HG03159 (cell line): ENCODE results near the gene PID1.

Experiments used
- ATAC-seq: cut with Tn5 transposase; IDR thresholded peaks from one replicate; pipeline ENCODE4 v1.9.1; 2021; ENCODE audit warnings: mild to moderate bottlenecking, moderate library complexity; ENCODE audit not compliant: unreplicated experiment

The PID1 gene

DNA sequence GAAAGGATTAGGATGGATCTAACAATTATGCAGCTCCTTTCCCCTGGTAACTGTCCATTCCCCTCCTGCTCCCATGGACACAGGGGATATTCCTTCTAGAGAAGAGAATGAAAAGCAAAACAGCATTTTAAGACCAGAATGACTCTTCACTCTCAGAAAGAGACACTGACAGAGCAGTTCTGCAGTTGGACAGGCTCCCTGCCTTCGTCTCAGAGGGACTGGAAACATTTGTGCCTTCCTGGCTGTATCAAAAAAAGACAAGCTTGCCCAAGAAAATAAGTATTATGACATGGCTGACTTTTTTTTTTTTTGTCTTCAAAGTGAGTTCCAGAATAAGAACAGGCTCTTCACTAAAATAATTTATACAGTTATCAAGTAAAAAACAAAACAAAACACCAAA lies 9.5 kb downstream of the PID1 start:
- no peak for ATAC-seq

DNA sequence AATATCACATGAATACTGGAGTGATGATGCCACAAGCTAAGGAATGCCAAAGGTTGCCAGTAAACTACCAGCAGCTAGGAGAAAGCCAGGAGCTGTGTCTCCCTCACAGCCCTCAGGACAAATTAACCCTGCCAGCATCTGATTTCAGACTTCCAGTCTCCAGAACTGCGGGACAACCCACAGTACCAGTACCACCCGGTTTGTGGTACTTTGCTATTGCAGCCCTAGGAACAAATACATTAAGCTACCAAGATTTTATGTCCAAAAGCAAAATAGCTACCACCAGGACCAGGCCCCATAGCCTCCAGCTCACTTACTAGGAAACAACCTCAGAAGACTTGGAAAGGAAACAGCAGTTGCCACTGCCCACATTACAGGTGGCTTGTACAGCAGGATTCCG lies 10.0 kb downstream of the PID1 start:
- no peak for ATAC-seq

DNA sequence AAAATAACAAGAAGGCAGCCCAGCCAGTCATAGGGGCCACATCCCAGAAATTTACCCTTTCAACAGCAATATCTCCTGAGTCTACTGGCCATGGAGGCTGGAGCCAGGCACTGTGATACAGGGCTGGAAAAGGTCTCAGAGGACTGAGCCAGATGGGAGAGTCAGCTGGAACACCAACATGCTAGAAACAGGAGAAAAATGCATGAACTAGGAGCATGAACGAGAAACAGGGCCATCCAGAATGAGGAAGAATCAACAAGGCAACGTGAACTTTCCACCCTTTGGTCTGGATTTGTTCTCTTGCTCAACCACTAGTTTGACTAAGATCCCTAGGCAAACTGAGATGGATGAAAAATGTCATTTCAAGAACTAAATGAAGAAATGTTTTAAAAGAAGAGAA lies 13.1 kb downstream of the PID1 start:
- no peak for ATAC-seq

DNA sequence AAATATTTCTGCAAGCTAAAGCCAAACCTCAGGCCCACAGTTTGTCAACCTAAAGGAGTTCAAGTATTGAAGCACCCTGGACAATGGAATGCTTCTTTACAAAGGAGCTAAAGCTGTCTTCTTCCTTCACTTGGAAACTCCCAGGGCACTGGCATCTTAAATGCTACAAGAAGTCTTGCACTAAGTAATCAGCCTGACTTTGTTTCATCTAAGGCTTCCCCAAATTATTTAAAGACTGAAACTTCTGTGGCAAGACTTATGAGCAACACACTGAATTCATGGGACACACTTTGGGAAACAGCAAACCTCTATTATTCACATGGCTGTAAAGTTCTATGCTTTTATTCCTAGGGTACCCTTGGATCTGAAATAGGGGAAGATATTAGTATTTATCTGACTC lies 14.7 kb downstream of the PID1 start:
- ATAC-seq: no peak

DNA sequence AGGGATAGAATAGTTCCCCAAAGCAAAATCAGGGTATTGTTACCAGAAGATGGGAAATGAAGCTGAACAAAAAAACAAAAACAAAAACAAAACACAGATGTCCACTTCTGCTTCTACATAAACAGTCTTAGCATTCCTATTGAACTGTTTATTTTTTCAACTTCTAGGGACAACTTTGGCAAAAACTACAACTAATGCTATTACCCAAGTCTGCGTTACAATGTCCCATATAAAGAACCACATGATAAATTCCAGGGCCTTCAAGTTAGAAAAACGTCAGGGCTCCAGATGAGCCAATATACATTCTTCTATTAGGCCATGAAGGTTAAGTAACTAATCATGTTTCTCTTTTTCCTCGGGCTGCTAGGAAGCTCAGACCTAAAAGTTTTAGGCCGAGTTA lies 16.9 kb downstream of the PID1 start:
- ATAC-seq: no peak

DNA sequence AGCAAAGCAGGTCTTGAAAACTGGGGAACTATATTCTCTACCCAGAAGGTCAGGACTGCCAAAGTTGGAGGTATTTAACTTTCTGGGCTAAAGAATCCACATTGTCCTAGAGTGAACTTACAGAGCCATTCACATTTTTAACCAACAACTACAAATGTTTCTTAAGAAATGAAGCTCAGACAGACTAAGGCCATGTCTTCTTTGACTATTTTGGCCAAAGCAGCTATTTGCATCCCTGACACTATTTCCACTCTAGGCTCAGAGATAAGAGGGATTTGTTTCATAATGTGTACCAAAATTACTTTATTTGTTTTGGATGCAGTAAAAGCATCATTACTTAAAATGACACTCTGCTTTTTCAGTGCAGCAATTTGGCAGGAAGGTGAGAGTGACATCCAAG lies 18.1 kb downstream of the PID1 start:
- no peak for ATAC-seq

DNA sequence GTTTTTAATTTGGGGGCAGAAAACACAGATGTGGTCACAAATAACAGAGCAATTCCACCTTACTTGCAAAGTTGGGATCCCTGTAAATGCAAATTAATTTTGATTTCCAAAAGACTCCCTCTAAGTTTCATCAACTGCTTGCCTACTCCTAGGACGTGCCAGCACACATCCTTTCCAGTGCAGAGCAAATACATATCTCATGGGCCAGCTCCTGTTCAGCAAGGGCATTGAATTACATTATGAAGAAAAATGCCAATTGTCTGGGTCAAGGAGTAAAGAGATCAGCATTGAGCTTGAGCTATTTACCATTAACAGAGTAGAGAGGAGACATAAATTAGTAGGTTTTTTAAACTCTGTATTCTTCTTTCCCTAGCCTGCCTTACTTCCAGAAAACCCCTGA lies 18.8 kb downstream of the PID1 start:
- no peak for ATAC-seq

DNA sequence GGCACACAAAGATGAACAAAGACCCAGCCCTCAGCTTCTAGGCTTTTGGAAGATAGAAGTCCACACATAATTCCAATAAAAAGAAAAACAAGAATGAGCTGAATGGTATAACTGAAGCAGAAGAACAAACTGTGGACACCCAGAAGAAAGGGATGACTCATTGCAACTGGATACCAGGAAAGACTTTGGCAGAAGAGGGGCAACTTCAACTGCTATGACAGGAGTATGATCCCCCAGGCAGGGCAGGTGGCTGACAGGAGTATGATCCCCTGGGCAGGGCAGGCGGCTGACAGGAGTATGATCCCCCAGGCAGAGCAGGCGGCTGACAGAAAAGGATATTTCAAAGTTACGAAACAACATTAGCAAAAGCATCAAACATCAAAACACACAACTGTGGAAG lies 21.6 kb downstream of the PID1 start:
- ATAC-seq: no peak

DNA sequence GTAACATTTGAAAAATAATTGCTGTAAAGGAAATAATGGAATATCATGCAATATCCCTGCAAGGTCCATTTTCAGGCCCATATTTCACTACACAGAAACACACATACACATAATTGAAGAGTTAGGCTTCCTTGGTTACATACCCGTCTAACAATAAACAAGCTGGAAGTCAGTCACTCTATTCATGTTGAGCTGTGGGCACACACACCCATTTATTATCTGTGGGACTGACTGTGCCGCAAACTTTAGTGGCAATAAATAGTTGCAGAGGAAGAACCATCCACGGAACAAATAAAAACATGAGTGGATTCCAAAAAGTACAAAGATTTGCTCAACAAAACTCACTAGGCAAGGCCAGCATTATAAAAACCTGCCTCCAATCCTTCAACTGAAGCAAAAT lies 24.8 kb downstream of the PID1 start:
- no peak for ATAC-seq

DNA sequence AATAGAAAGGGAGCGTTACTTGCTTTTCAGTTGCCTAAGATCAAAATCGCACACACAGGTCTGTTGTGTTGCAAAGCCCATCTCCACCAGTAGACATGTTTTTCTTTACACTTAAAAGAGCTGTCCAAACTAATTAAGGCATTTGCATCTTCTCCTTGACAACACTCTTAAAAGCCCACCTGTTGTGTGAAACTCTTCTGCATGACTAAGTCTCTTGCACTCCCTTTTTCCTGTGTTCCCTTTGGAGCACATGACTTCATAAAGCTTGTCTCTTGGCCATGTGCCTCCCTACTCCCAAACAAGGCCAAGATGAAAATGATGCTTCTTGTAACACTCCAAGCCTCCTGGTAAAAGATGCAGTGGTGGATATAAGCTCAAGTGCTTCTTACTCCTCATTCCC lies 26.1 kb downstream of the PID1 start:
- no peak for ATAC-seq

DNA sequence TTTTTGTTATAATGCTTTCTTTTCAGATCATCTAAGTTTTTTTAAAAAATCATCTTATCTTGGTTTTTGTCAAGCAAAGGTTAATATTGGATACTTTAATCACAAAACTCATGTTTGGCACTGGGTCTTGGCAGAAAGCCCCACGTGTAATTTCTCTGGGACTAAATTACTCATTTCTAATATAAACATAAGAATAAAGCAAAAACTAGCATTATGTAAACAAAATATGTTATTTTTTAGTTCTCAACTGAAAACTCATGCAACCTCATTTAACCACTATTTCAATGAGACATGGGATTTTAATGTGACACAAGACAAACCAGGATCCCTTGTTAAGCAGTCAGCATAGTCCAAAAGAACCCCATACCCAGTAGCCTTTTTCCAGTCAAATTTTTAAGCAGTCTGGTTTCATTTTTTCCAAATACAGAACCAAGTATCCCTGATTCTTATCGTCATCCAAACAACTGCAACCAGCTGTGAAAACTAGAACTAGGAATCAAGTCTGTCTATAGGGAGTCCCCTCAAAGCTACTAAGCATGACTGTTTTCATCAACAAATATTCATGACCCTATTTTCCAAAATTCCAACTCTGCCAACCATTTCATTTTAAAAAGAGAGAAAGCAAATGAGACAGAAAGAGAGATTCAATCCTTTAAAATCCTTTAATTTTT lies 27.1 kb downstream of the PID1 start:
- ATAC-seq: no peak

DNA sequence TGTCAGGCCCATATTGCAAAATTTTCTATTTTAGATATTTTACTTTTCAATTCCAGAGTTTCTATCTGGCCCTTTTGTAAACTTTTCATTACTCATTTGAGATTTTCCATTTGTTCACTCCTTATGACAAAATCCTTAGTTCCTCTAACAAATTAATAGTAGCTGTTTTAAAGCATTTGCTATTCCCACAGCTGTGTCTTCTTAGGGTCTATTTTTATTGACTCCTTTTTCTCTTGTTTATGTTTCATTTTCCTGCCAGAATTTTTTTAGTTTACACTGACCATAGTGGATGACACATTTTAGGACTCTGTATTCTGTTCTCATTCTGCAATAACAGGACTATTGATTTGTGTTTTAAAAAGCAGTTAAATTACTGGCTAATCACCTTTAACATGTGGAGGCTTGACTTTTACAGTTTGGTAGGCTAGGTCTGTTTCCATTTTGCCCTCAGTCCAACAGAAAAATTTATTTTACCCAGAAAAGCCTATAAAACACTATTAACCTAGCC lies 30.0 kb downstream of the PID1 start:
- ATAC-seq: no peak

DNA sequence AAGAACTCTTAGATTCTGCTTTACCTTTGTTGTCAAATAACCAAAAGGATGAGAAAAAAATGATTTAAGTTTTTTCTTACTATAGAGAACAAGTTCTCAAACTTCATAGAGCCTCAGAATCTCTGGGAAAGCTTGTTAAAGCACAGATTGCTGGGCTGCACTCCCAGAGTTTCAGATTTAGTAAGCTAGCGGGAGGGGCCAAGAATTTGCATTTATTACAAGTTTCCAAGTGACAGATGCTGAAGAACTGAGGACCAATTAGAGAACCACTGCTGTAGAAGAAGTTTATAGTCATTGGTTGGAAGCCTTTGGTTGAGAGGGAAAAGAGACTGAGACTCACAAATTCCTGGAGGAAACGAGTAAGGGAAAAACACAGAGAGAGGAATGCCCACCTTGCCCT lies 32.1 kb downstream of the PID1 start:
- ATAC-seq: no peak

DNA sequence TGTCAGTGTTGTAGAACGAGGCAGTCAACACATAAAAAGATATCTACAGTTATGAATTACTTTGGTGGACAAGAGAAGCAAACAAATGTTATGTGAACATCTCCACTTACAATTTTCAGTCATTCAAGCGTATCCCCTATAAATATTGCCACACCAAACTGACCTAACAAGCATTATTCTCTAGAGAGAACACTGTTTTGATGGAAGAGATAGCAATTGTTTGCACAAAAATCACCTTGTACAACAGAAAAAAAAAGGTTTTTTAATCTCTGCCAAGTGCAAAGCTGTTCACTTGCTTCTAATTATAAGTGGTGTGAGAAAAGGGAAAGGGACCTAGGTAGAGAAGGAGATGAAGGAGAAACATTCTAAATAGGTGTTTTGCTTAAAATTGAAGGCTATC lies 33.8 kb downstream of the PID1 start:
- no peak for ATAC-seq

DNA sequence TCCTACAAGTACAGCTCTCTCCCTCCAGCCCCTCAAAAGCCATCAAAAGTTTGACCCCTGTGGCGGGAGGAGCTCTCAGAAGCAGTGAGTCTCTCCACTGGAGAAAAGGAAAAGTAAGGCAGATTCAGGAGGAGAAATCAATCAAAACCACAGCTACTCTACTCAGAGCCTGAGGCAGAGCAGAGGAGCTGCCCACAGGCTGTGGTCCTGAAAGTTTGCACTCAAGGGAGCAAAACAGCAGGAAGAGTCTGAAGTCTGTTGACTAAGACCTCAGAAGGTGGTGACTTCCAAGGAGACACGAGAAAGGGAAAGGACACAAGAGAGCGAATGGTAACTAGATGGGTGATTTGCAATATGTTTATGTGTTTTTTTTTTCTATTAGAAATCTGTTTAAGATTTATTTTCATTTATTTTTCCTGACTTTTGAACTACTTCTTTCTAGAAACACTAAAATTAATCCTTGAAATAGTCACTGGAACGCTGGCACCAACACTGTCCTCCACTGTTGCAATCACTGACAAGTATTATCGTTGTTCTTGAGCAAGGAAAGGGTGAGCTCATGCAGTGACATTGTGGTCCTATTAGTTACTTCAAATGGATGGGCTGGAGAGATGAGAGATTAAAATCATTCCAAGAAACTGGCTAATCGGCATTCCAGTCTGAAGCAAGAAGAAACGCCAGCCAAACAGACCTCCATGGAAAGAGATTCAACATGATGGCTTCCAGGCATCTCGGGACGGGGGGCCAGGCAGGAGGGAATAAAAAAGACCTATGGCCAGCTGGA lies 35.8 kb downstream of the PID1 start:
- ATAC-seq: no peak

DNA sequence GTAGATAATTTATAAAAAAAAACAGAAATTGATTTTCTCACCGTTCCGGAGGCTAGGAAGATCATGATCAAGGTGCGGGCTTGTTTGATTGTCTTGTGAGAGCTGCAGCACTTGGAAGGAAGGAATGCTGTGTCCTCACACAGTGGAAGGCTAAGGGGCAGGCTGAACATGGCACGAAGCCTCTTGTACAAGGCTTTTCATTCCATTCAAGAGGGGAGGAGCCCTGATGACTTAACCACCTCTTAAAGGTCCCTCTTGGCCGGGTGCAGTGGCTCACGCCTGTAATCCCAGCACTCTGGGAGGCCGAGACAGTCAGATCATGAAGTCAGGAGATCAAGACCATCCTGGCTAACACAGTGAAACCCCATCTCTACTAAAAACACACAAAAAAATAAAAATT lies 39.2 kb downstream of the PID1 start:
- no peak for ATAC-seq

DNA sequence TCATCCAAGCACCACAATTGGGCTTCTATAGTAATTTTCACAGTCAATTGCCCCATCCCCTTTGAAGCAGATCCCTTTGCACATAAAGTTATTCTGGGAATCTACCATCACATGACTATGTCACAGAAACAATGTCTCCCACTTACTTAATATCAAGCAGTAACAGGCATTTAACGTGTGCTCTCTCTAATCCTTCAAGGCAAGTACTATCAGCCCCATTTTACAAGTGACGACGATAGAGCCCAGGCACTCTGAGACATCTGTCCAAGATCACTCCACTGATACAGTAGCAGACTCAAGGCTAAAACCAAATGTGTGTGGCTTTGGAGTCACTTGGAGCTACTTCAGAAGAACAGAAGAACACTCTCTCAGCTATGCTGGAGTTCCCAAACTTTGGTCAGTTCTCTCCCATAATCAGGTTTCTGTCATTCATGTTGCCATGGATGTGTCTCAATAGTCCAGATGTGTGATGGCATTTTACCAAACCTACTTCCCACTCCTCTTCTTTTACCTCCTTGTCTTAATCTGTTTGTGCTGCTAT lies 39.7 kb downstream of the PID1 start:
- no peak for ATAC-seq

DNA sequence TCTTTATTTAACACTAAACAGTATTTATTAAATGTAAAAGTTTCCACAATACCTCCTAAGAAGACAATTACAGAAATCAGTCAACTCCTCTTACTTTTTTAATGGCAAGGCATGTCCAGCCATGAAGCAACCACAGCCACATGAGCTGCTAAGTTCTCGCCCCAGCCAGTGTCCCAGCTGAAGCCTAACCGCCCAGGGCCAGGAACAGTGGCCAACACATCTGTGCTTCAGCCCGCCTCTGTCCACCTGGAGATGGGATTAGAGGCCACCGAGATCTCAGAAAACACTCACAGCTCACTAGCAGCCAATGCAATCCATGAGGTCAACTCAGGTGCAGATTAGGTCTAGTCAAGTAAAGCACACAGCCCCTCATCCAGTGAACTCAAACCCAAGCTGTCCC lies 40.2 kb downstream of the PID1 start:
- ATAC-seq: no peak

DNA sequence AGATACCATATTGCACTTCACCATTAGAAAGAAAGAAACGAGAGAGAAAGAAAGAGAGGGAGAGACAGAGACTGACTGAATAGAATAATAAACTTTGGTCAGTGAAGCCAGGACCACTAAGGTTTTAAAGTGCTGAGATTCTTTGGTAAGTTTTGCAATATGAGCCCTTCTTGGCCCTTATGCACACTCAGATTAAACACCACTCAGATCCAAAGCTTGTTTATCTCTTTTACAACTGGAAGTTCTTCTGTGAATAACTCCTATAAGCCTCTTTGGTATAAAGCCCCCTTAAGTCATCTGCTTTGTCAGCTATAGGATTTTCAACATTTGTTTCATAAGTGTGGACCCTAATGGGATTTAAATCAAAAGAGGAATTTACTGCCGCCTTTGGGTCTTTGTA lies 40.8 kb downstream of the PID1 start:
- ATAC-seq: no peak

DNA sequence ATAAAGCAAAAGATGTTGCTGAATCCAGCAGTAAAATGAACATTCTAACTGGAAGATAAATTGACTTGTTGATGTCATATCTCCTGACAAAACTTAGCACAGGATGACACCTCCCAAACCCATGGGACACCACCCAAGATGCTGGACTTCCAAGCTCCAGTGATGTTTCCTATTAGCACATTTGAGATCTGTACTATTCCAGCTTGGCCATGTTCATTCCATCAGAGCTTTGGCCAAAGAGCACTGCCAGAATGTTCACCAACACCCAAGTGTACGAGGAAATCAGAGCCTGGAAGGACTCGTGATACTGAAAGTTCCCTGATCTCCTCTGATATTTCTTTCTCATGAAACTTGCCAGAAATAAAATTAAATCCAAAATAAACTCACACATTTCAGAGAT lies 44.7 kb downstream of the PID1 start:
- no peak for ATAC-seq

DNA sequence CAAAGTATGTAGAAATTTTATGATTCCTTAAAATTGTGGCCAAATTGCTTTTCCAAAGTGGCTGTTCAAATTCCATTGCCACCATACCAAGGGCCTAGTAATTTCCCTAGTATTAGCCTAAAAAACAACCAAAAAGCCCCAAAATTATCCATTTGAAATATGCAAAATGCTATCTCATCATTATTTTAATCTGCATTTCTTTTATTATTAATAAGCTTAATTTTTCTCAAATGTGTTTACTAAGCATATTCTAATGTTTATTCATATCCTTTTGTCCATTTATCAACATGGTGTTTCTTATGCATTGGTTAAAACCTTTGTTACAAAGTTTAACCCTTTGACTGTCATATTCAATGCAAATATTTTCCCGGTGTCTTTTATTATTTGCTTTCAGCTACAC lies 48.0 kb downstream of the PID1 start:
- no peak for ATAC-seq

DNA sequence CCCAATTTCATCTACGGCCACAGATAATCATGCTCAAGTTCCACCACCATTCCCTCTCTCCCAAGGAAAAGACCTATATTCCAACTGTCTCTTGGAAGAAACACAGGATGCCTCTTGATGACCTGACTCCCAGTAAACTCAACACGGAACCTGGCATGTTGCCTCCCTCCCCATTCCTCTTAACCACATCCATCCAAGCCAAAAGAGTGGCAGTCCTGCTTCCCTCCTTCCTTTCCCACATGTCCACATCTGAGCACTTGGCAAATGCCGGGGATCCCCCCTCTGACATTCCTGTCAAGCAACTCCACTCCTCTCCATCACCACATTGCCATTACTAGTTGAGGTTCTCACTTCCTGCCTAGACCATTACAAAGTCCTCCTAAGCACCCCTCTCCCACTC lies 49.4 kb downstream of the PID1 start:
- no peak for ATAC-seq
